ENCODE data around the gene PSME3IP1. TPM values are rescaled to one million over a fixed set of nuclear protein-coding genes. Genes with fewer than 3 reads are reported as not detected.
A peak's percentile ranks its signal among the peaks of the same experiment; 100 is the strongest.

Gene PSME3IP1
- polyA plus RNA-seq, 1 of the 3 experiments (the other 2 are of a cell fraction): 80.9 TPM

DNA sequence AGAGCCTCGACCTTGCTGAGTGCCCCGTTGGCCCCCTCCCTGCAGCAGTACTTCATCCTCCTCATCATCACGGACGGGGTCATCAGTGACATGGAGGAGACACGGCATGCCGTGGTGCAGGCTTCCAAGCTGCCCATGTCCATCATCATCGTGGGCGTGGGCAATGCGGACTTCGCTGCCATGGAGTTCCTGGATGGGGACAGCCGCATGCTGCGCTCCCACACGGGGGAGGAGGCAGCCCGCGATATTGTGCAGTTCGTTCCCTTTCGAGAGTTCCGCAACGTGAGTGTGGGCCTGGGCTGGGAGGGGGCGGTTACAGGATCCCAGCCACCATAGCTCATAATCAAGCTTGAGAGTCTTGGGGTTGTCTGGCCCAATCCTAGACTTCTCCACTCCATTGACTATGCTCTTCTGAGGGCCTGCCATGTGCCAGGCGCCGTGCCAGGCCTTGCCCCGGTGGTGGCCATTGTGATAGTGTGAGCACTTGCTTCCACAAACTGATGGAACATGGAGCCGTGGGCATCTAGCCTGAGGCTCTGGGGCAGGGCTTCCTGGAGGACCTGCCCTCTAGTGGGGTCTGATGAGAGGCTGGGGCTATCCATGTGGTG lies 39.7 kb downstream of the PSME3IP1 start:
- POLR2A ChIA-PET: no interaction called here

DNA sequence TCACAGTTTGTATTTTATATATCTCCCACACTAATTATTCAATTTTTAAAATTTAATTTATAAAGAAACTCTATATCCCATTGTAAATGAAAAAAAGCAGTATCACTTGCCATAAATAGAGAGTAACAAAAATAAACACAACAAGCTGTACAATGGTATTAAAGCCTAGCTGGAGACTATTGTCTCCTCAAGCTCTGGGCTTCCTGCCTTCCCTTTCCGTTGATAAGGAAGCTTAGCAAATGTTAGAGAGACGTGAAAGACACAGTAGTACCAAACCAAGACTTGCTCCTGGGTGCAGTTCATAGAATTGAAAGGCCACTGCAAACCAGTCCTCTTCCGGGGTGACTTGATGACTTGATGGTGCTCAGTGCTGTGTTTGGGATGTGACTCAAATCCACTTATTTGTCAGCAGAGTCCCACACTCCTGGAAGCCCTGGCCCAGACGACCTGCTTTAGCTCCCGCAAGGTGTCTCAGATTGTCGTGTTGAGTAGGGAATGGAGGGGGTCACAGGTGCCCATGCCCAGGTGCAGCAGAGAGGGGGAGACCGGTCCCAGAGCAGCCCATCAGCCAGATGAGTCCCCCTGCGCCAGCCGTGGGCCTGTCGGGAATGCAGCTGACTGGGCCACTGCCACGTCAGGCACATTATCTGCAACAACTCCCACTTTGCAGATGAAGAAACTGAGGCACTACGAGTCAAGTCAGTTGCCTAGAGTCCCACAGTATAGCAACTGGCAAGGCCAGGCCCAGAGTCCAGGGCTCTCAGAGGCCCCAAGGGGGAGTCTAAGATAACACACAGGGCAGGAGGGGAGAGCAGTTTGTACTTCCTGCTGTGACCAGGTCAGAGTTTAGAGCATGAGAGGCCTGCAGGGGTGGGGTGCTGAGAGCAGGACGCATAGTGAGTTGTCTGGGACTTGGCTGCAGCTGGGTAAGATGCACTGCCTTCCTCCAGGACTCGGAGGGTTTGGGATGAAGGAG lies 40.5 kb downstream of the PSME3IP1 start:
- CTCF ChIA-PET: interaction anchor here (1.2 to 2.1 kb wide), 2 partner anchors 53 to 61 kb away, joined by 5 to 7 read pairs; partner anchors contain the start of gene CPNE2
- TF ChIP-seq EP300 (IDR thresholded peaks at IDR 0.05; ENCODE audit: borderline replicate concordance in 1 of 2, low read depth in 1 of 2, low read length in 1 of 2): no peak
- TF ChIP-seq SIN3A (IDR thresholded peaks at IDR 0.05; ENCODE audit: borderline replicate concordance, low read depth, low read length): no peak
- TF ChIP-seq FOSL2 (IDR thresholded peaks at IDR 0.05; ENCODE audit: borderline replicate concordance, low read depth): no peak
- TF ChIP-seq MEF2A (IDR thresholded peaks at IDR 0.05; ENCODE audit: borderline replicate concordance, low read depth): no peak
- TF ChIP-seq CHD2 (IDR thresholded peaks at IDR 0.05; ENCODE audit: low read length, partially characterized antibody): no peak
- TF ChIP-seq RAD21 (IDR thresholded peaks at IDR 0.05; ENCODE audit: low read length): no peak
- TF ChIP-seq GATA2 (CRISPR knock-in tag; IDR thresholded peaks at IDR 0.05): no peak
- TF ChIP-seq, protein P1, sequence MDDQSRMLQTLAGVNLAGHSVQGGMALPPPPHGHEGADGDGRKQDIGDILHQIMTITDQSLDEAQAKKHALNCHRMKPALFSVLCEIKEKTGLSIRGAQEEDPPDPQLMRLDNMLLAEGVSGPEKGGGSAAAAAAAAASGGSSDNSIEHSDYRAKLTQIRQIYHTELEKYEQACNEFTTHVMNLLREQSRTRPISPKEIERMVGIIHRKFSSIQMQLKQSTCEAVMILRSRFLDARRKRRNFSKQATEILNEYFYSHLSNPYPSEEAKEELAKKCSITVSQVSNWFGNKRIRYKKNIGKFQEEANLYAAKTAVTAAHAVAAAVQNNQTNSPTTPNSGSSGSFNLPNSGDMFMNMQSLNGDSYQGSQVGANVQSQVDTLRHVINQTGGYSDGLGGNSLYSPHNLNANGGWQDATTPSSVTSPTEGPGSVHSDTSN (IDR thresholded peaks at IDR 0.05): no peak
- no peak for TF ChIP-seq RXRA (IDR thresholded peaks at IDR 0.05; ENCODE audit: borderline replicate concordance, low read depth)
- TF ChIP-seq TCF12 (IDR thresholded peaks at IDR 0.05): no peak
- no peak for TF ChIP-seq GABPA (IDR thresholded peaks at IDR 0.05; ENCODE audit: low read depth)
- TF ChIP-seq ELF1 (IDR thresholded peaks at IDR 0.05): no peak
- TF ChIP-seq JUND (IDR thresholded peaks at IDR 0.05): no peak
- TF ChIP-seq, protein P2, sequence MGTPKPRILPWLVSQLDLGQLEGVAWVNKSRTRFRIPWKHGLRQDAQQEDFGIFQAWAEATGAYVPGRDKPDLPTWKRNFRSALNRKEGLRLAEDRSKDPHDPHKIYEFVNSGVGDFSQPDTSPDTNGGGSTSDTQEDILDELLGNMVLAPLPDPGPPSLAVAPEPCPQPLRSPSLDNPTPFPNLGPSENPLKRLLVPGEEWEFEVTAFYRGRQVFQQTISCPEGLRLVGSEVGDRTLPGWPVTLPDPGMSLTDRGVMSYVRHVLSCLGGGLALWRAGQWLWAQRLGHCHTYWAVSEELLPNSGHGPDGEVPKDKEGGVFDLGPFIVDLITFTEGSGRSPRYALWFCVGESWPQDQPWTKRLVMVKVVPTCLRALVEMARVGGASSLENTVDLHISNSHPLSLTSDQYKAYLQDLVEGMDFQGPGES (IDR thresholded peaks at IDR 0.05; ENCODE audit: low read depth, low read length): no peak
- no peak for TF ChIP-seq NRF1 (IDR thresholded peaks at IDR 0.05; ENCODE audit: low read depth, low read length)
- TF ChIP-seq, protein P3, sequence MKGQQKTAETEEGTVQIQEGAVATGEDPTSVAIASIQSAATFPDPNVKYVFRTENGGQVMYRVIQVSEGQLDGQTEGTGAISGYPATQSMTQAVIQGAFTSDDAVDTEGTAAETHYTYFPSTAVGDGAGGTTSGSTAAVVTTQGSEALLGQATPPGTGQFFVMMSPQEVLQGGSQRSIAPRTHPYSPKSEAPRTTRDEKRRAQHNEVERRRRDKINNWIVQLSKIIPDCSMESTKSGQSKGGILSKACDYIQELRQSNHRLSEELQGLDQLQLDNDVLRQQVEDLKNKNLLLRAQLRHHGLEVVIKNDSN (IDR thresholded peaks at IDR 0.05; ENCODE audit: borderline replicate concordance, low read depth): no peak
- no peak for TF ChIP-seq YY1 (IDR thresholded peaks at IDR 0.05; ENCODE audit: low read depth)
- no peak for TF ChIP-seq FOXJ3 (CRISPR knock-in tag; IDR thresholded peaks at IDR 0.05)

More for the DNA sequence above, 39.7 kb downstream of the PSME3IP1 start:
- Histone ChIP-seq H3F3A (replicated peaks; ENCODE audit: insufficient read depth) (peaks cover 6% of the 10 kb centered on the region), H3K4me1 (ENCODE audit: control insufficient read depth in 1 of 2, insufficient read depth in 2 of 2, low read depth in 1 of 2, low read length in 1 of 2) (peaks cover 17 to 63% of the 10 kb centered on the region in 2 experiments; a peak in 3 of 4 replicates), H3K27ac (ENCODE audit: low read depth in 2 of 2, low read length in 1 of 2) (peak overlapping the region in 1 of 2 experiments; percentile 82; a peak in 1 of 4 replicates), H3K9me3 (no peaks in the 10 kb centered on the region), H3K9ac (no peak overlapping the region), H3K27me3 (ENCODE audit: insufficient read depth) (no peaks in the 10 kb centered on the region), H3K9me2 (no peaks in the 10 kb centered on the region), H3K36me3 (replicated peaks in 1 of 2; ENCODE audit: control insufficient read depth in 1 of 2, insufficient read depth in 2 of 2, low read length in 1 of 2) (peaks cover 0 to 3% of the 10 kb centered on the region in 2 experiments), H3K4me2 (no peak overlapping the region), H3K4me3 (ENCODE audit: low read depth in 2 of 2, low read length in 1 of 2) (no peak overlapping the region), H3K79me2 (ENCODE audit: insufficient read depth) (no peaks in the 10 kb centered on the region), H4K20me1 (ENCODE audit: insufficient read depth) (no peaks in the 10 kb centered on the region), H2AFZ (ENCODE audit: low read depth) (no peak overlapping the region)
- CTCF ChIA-PET: interaction anchor here (2.1 kb wide), 1 partner anchor 53 kb away, joined by 7 read pairs; the partner anchor contains the start of gene CPNE2
- no peak for DNase-seq
- WGBS (ENCODE audit: low lambda C conversion rate): 92% methylated on average over 4 of the region's 24 CpGs
- TF ChIP-seq SIN3A (IDR thresholded peaks at IDR 0.05; ENCODE audit: borderline replicate concordance, low read depth, low read length): no peak
- no peak for TF ChIP-seq RXRA (IDR thresholded peaks at IDR 0.05; ENCODE audit: borderline replicate concordance, low read depth)
- TF ChIP-seq, protein P4, sequence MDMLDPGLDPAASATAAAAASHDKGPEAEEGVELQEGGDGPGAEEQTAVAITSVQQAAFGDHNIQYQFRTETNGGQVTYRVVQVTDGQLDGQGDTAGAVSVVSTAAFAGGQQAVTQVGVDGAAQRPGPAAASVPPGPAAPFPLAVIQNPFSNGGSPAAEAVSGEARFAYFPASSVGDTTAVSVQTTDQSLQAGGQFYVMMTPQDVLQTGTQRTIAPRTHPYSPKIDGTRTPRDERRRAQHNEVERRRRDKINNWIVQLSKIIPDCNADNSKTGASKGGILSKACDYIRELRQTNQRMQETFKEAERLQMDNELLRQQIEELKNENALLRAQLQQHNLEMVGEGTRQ (IDR thresholded peaks at IDR 0.05; ENCODE audit: borderline replicate concordance, low read depth, low read length): no peak
- no peak for TF ChIP-seq TCF12 (IDR thresholded peaks at IDR 0.05)
- no peak for TF ChIP-seq TAF1 (IDR thresholded peaks at IDR 0.05; ENCODE audit: borderline replicate concordance, low read depth, low read length)
- no peak for TF ChIP-seq POLR2AphosphoS5 (IDR thresholded peaks at IDR 0.05; ENCODE audit: low read depth, low read length)
- no peak for TF ChIP-seq FOXJ3 (CRISPR knock-in tag; IDR thresholded peaks at IDR 0.05)

More for the DNA sequence above, 40.5 kb downstream of the PSME3IP1 start:
- Histone ChIP-seq H3K4me1 (ENCODE audit: control insufficient read depth in 1 of 2, insufficient read depth in 2 of 2, low read depth in 1 of 2, low read length in 1 of 2) (peaks cover 10 to 67% of the 10 kb centered on the region in 2 experiments; a peak in 3 of 4 replicates), H3K4me2 (no peak overlapping the region), H3K9ac (no peak overlapping the region), H2AFZ (ENCODE audit: low read depth) (no peak overlapping the region), H3K9me3 (no peaks in the 10 kb centered on the region), H3K27ac (ENCODE audit: low read depth in 2 of 2, low read length in 1 of 2) (peak overlapping the region in 1 of 2 experiments; percentile 22; a peak in 1 of 4 replicates), H3K27me3 (ENCODE audit: insufficient read depth) (no peaks in the 10 kb centered on the region), H4K20me1 (ENCODE audit: insufficient read depth) (no peaks in the 10 kb centered on the region), H3F3A (replicated peaks; ENCODE audit: insufficient read depth) (peaks cover 6% of the 10 kb centered on the region), H3K9me2 (no peaks in the 10 kb centered on the region), H3K79me2 (ENCODE audit: insufficient read depth) (no peaks in the 10 kb centered on the region), H3K36me3 (replicated peaks in 1 of 2; ENCODE audit: control insufficient read depth in 1 of 2, insufficient read depth in 2 of 2, low read length in 1 of 2) (peaks cover 0 to 3% of the 10 kb centered on the region in 2 experiments), H3K4me3 (ENCODE audit: low read depth in 2 of 2, low read length in 1 of 2) (no peak overlapping the region)
- WGBS (ENCODE audit: low lambda C conversion rate): 84% methylated on average over 12 of the region's 14 CpGs
- no peak for DNase-seq
- POLR2A ChIA-PET: no interaction called here
